ENCODE results near the gene VWC2. TPM values are rescaled to one million over a fixed set of nuclear protein-coding genes. Genes with fewer than 3 reads are reported as not detected.

The VWC2 gene
- total RNA-seq, 2 experiments from 2014 or later = not detected

DNA sequence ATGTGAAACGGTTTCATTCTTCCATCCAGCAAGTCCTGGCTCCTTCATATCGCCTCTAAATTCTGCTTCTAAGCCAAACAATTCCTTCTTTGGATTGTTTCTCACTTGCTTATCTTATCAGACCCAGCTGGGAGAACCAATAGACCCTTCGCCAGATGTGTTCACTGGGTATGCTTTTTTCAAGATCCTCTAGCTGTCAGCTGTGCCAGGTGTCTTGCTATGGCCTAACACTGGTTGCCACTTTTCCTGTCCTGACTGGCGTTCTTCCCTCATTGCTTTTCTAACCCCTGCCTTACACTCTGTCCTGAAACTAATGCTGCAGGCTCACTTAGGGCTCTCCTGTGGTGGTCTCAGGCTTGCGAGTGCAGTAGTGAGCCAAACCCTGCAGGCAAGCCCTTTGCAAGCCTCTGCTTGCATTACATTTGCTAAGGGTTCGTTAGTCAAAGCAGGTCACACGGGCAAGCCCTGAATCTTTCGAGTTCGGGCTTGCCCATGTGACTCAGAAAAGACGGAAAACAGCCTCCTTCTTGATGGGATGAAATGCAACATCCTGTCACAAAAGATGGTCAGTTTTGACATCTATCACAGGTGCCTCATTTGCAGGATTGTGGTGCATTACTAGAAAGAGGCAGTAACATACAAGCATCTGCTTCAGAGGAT, 92.8 kb downstream of the VWC2 start:
- intact Hi-C loops (cut with DNase I, micrococcal nuclease) = no loop called here
- Mint-ChIP-seq H3K4me1 (ENCODE audit: low read depth) (no peaks in the 10 kb centered on the region), H3K27ac (no peak overlapping the region), H3K4me3 (no peak overlapping the region), H3K27me3 (peaks cover 21% of the 10 kb centered on the region), H3K36me3 (ENCODE audit: low read depth) (no peaks in the 10 kb centered on the region), H3K9me3 (no peaks in the 10 kb centered on the region)
- POLR2A ChIA-PET = no interaction called here
- no peaks in the 10 kb centered on the region for H3K4me1 ChIP-seq (ENCODE audit: insufficient read depth, low read length)
- no peak overlapping the region for H3K4me3 ChIP-seq (ENCODE audit: low read length)
- ATAC-seq (ENCODE audit: poor library complexity) (no peak), DNase-seq (no peak)
- no peaks in the 10 kb centered on the region for H3K36me3 ChIP-seq (ENCODE audit: insufficient read depth, low read length)
- TF ChIP-seq, protein P1, sequence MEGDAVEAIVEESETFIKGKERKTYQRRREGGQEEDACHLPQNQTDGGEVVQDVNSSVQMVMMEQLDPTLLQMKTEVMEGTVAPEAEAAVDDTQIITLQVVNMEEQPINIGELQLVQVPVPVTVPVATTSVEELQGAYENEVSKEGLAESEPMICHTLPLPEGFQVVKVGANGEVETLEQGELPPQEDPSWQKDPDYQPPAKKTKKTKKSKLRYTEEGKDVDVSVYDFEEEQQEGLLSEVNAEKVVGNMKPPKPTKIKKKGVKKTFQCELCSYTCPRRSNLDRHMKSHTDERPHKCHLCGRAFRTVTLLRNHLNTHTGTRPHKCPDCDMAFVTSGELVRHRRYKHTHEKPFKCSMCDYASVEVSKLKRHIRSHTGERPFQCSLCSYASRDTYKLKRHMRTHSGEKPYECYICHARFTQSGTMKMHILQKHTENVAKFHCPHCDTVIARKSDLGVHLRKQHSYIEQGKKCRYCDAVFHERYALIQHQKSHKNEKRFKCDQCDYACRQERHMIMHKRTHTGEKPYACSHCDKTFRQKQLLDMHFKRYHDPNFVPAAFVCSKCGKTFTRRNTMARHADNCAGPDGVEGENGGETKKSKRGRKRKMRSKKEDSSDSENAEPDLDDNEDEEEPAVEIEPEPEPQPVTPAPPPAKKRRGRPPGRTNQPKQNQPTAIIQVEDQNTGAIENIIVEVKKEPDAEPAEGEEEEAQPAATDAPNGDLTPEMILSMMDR (IDR thresholded peaks at IDR 0.05) = no peak
- no peaks in the 10 kb centered on the region for H3K27me3 ChIP-seq (ENCODE audit: control insufficient read depth in 1 of 2, insufficient read depth in 2 of 2, low read length in 2 of 2)
- CTCF ChIA-PET = no interaction called here
- H3K9me3 ChIP-seq (ENCODE audit: control insufficient read depth in 1 of 2, insufficient read depth in 1 of 2, low read length in 2 of 2) = no peaks in the 10 kb centered on the region
- H3K27ac ChIP-seq (ENCODE audit: low read depth in 1 of 2, low read length in 2 of 2) = no peak overlapping the region

DNA sequence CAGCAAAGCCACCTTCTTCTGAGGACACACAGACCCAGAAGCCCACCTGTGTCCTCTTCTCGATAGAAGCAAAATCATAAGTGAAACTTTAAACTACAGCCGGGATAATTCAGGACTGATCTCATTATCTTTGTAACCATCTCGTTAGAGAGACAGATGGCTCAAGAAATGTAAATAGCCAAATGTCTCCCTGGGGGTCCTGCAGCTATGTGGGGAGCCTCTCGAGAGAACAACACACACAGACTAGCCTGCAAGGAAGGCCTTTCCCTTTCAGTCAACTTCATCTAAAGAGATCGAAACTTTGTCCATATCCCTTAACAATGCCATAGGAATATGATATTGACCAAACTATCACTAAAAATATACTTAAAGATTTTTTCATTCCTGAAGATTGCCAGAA, 93.5 kb downstream of the VWC2 start:
- no peaks in the 10 kb centered on the region for H3K36me3 ChIP-seq (ENCODE audit: insufficient read depth, low read length)
- H3K4me3 ChIP-seq (ENCODE audit: low read length) = no peak overlapping the region
- no peaks in the 10 kb centered on the region for H3K36me3 Mint-ChIP-seq (ENCODE audit: low read depth)
- no peak for DNase-seq
- no peaks in the 10 kb centered on the region for H3K9me3 Mint-ChIP-seq
- CTCF ChIA-PET = no interaction called here
- intact Hi-C loops (cut with DNase I, micrococcal nuclease) = no loop called here
- no peak overlapping the region for H3K27ac Mint-ChIP-seq
- no peaks in the 10 kb centered on the region for H3K9me3 ChIP-seq (ENCODE audit: control insufficient read depth in 1 of 2, insufficient read depth in 1 of 2, low read length in 2 of 2)
- TF ChIP-seq, protein P1 (IDR thresholded peaks at IDR 0.05) = no peak
- no peak for ATAC-seq (ENCODE audit: poor library complexity)
- H3K4me1 ChIP-seq (ENCODE audit: insufficient read depth, low read length) = no peaks in the 10 kb centered on the region
- H3K4me1 Mint-ChIP-seq (ENCODE audit: low read depth) = no peaks in the 10 kb centered on the region
- no peak overlapping the region for H3K27ac ChIP-seq (ENCODE audit: low read depth in 1 of 2, low read length in 2 of 2)
- H3K4me3 Mint-ChIP-seq = no peak overlapping the region
- peaks cover 21% of the 10 kb centered on the region for H3K27me3 Mint-ChIP-seq
- POLR2A ChIA-PET = no interaction called here
- H3K27me3 ChIP-seq (ENCODE audit: control insufficient read depth in 1 of 2, insufficient read depth in 2 of 2, low read length in 2 of 2) = no peaks in the 10 kb centered on the region

DNA sequence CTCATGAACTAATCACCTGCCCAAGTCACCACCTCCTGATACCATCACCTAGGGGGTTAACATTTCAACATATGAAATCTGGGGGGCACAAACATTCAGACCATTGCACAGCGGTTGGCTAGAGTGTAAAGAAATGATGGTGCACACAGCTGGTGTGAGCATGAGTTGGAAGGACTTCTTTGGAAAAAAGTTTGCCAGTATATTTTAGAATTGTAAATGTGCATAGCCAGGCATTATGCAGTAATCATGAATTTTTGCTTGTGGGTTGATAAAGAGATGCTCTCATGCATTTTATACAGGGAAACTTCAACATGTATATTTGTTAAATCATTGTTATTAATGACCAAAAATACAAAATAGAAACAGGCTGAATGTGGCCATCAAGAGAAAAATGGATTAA, 100.0 kb downstream of the VWC2 start:
- Histone ChIP-seq H3K4me1 (ENCODE audit: insufficient read depth, low read length) (no peaks in the 10 kb centered on the region), H3K36me3 (ENCODE audit: insufficient read depth, low read length) (no peaks in the 10 kb centered on the region), H3K4me3 (ENCODE audit: low read length) (no peak overlapping the region), H3K27me3 (ENCODE audit: control insufficient read depth in 1 of 2, insufficient read depth in 2 of 2, low read length in 2 of 2) (no peaks in the 10 kb centered on the region), H3K27ac (ENCODE audit: low read depth in 1 of 2, low read length in 2 of 2) (no peak overlapping the region), H3K9me3 (ENCODE audit: control insufficient read depth in 1 of 2, insufficient read depth in 1 of 2, low read length in 2 of 2) (no peaks in the 10 kb centered on the region)
- Mint-ChIP-seq H3K27me3 (peaks cover 15% of the 10 kb centered on the region), H3K27ac (no peak overlapping the region), H3K4me3 (no peak overlapping the region), H3K4me1 (ENCODE audit: low read depth) (no peaks in the 10 kb centered on the region), H3K36me3 (ENCODE audit: low read depth) (no peaks in the 10 kb centered on the region), H3K9me3 (no peaks in the 10 kb centered on the region)
- intact Hi-C loops (cut with DNase I, micrococcal nuclease) = no loop called here
- TF ChIP-seq, protein P1 (IDR thresholded peaks at IDR 0.05) = no peak
- ATAC-seq (ENCODE audit: poor library complexity) = no peak
- POLR2A ChIA-PET = no interaction called here
- CTCF ChIA-PET = no interaction called here
- no peak for DNase-seq
